ENCODE measurements around the gene GNPAT.

GNPAT gene

DNA sequence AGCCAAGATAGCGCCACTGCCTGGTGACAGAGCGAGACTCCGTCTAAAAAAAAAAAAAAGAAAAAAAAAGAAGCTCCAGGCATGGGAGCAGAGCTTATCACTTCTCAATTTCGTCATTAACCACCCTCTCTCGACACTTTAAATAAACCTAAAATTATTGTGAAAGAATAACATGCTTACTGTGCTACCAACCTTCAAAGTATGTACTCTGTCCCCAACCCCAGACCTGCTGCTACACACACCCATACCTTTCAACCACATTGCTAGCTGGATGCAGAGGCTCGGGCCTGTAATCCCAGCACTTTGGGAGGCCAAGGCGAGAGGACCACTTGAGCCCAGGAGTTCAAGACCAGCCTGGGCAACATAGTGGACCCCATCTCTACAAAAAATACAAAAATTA, 38.7 kb downstream of the GNPAT start:
- Histone ChIP-seq H3K9me3 (ENCODE audit: control insufficient read depth in 2 of 2, low read length in 2 of 2) (no peaks in the 10 kb centered on the region), H3K4me1 (ENCODE audit: control insufficient read depth, insufficient read depth, low read length) (no peaks in the 10 kb centered on the region), H3K27ac (ENCODE audit: low read length) (no peak overlapping the region), H3K4me3 (ENCODE audit: low read length in 2 of 2) (no peak overlapping the region), H3K9ac (ENCODE audit: low read length in 2 of 2) (no peak overlapping the region), H3K27me3 (ENCODE audit: control insufficient read depth in 1 of 2, insufficient read depth in 2 of 2, low read length in 2 of 2) (no peaks in the 10 kb centered on the region), H3K36me3 (ENCODE audit: control insufficient read depth in 2 of 2, insufficient read depth in 2 of 2, low read length in 2 of 2) (peaks cover 19 to 30% of the 10 kb centered on the region in 2 donors)

DNA sequence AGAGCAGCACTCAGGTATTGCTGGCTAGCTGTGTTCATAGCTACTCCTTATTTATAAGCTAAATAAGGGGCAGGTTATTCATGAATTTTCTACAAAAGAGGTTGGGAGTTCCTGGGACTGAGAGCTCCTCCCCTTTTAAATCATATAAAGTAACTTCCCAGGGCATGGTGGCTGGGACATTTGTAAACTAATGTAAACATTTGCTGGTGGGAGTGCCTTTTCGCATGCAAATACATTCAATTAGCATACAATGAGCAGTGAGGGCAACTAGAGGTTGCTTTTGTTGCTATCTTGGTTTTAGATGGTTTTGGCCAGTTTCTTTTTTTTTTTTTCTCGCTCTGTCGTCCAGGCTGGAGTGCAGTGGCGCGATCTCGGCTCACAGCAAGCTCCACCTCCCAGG, 43.4 kb downstream of the GNPAT start:
- Histone ChIP-seq H3K4me1 (ENCODE audit: control insufficient read depth, insufficient read depth, low read length) (no peaks in the 10 kb centered on the region), H3K27me3 (ENCODE audit: control insufficient read depth in 1 of 2, insufficient read depth in 2 of 2, low read length in 2 of 2) (no peaks in the 10 kb centered on the region), H3K36me3 (ENCODE audit: control insufficient read depth in 2 of 2, insufficient read depth in 2 of 2, low read length in 2 of 2) (no peaks in the 10 kb centered on the region), H3K9ac (ENCODE audit: low read length in 2 of 2) (no peak overlapping the region), H3K9me3 (ENCODE audit: control insufficient read depth in 2 of 2, low read length in 2 of 2) (no peaks in the 10 kb centered on the region), H3K4me3 (ENCODE audit: low read length in 2 of 2) (no peak overlapping the region), H3K27ac (ENCODE audit: low read length) (no peak overlapping the region)

DNA sequence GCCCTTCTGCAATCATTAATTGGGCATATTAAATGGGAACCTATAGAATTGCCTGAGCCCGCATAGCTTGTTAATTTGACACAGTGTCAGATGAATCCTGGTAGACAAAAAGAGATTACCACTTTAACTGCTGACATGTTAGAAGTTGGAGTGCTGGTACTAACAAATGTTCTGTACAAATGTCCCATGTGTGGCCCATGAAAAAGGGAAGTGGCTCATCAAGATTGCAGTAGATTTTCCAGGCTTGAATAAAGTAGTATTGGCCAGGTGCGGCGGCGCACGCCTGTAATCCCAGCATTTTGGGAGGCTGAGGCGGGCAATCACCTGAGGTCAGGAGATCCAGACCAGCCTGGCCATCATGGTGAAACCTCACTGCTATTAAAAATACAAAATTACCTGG, 45.6 kb downstream of the GNPAT start:
- Histone ChIP-seq H3K4me1 (ENCODE audit: control insufficient read depth, insufficient read depth, low read length) (no peaks in the 10 kb centered on the region), H3K9me3 (ENCODE audit: control insufficient read depth in 2 of 2, low read length in 2 of 2) (no peaks in the 10 kb centered on the region), H3K4me3 (ENCODE audit: low read length in 2 of 2) (no peak overlapping the region), H3K9ac (ENCODE audit: low read length in 2 of 2) (no peak overlapping the region), H3K36me3 (ENCODE audit: control insufficient read depth in 2 of 2, insufficient read depth in 2 of 2, low read length in 2 of 2) (no peaks in the 10 kb centered on the region), H3K27me3 (ENCODE audit: control insufficient read depth in 1 of 2, insufficient read depth in 2 of 2, low read length in 2 of 2) (no peaks in the 10 kb centered on the region), H3K27ac (ENCODE audit: low read length) (no peak overlapping the region)

DNA sequence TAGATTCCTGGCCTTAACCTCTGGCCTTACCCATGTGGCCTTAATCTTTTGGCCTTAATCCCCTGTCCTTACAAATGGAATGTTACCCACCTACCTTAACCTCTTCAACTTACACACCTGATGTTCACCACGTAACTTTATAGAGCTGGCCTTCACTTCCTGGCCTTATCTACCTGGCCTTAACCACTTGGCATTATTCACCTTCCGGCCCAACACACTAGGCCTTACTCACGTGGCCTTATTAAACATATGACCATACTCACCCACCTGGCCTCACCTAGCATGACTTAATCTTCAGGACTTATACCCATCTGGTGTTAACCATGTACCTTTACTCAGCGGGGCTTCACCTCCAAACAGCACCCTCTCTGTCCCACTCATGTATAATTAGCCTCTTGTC, 54.9 kb downstream of the GNPAT start:
- no peak overlapping the region for H3K4me3 ChIP-seq (ENCODE audit: low read length in 2 of 2)
- H3K36me3 ChIP-seq (ENCODE audit: control insufficient read depth in 2 of 2, insufficient read depth in 2 of 2, low read length in 2 of 2), result no peaks in the 10 kb centered on the region
- H3K9me3 ChIP-seq (ENCODE audit: control insufficient read depth in 2 of 2, low read length in 2 of 2), result no peaks in the 10 kb centered on the region
- H3K27ac ChIP-seq (ENCODE audit: low read length), result no peak overlapping the region
- no peak overlapping the region for H3K9ac ChIP-seq (ENCODE audit: low read length in 2 of 2)
- H3K4me1 ChIP-seq (ENCODE audit: control insufficient read depth, insufficient read depth, low read length), result no peaks in the 10 kb centered on the region
- H3K27me3 ChIP-seq (ENCODE audit: control insufficient read depth in 1 of 2, insufficient read depth in 2 of 2, low read length in 2 of 2), result no peaks in the 10 kb centered on the region

DNA sequence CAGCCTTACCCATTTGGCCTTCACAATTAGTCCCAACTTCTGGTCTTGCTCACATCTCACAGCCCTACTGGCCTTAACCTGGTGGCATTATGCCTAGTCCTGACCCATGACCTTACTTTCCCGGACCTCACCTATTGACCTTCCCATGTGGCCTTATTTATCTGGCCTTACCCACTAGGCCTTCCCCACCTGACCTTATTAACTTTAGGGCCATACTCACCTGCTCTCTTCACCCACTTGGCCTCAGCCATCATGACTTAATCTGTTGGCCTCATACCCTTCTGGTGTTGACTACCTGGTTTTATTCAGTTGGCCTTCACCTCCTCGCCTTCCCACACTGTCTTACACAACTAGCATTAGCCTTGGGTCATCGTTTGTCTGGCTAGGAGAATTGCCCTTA, 61.0 kb downstream of the GNPAT start:
- H3K4me3 ChIP-seq (ENCODE audit: low read length in 2 of 2), result no peak overlapping the region
- H3K27me3 ChIP-seq (ENCODE audit: control insufficient read depth in 1 of 2, insufficient read depth in 2 of 2, low read length in 2 of 2), result no peaks in the 10 kb centered on the region
- H3K4me1 ChIP-seq (ENCODE audit: control insufficient read depth, insufficient read depth, low read length), result no peaks in the 10 kb centered on the region
- H3K9ac ChIP-seq (ENCODE audit: low read length in 2 of 2), result no peak overlapping the region
- H3K36me3 ChIP-seq (ENCODE audit: control insufficient read depth in 2 of 2, insufficient read depth in 2 of 2, low read length in 2 of 2), result no peaks in the 10 kb centered on the region
- H3K9me3 ChIP-seq (ENCODE audit: control insufficient read depth in 2 of 2, low read length in 2 of 2), result no peaks in the 10 kb centered on the region
- no peak overlapping the region for H3K27ac ChIP-seq (ENCODE audit: low read length)

DNA sequence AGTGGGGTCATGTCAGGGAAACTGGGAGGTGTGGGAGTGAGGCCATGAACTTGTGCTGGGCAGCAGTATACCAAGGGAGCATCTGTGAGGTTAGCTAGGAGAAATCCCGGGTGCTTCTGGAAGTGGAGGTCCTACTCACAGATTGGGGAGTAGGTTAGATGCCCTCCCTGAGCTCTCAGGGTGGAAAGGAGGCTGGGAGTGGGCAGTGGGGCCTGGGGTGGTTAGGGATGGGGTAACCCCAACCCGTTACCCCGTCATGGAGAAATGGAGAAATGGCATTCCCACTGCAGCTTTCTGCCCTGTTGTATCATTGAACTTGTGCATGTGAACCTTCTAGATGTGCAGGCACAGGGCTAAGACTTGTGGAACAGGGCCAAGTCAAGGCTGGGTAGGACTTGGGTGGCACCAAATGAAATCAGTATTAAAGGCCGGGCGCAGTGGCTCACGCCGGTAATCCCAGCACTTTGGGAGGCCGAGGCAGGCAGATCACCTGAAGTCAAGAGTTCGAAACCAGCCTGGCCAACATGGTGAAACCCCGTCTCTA, 69.5 kb downstream of the GNPAT start:
- no peak overlapping the region for H3K4me3 ChIP-seq (ENCODE audit: low read length in 2 of 2)
- H3K4me1 ChIP-seq (ENCODE audit: control insufficient read depth, insufficient read depth, low read length), result no peaks in the 10 kb centered on the region

DNA sequence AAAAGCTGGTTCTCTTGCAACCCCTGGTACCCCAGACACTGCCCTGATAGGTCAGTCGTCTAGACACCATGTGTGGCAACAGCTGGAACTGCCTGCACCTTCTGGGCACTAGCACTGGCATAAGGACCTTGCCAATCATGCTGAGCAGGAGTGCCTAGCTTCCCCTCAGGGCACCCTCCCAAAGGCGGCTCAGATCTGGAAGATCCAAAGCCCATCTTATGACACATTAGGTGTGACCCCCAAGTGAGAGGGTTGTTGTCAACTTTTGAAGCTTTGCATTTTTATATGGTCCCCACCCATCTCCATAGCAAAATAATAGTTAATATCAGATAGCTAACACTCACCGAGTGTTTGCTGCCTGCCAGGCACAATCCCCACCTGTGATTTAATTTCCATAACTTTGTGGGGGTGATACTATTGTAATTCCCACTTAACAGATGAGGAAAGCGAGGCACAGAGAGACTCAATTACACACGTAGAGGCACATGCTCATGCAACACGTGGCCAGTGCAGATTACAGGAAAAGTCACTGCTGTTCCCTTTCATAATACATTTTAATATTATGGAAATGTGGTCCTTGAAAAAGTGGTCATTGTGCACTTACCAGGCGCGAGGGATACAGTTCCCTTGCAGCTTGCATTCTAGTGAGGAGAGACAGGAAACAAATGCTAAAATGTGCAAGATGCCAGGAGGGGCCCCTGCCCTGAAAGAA, 70.9 kb downstream of the GNPAT start:
- Histone ChIP-seq H3K36me3 (ENCODE audit: control insufficient read depth in 2 of 2, insufficient read depth in 2 of 2, low read length in 2 of 2) (no peaks in the 10 kb centered on the region), H3K9me3 (ENCODE audit: control insufficient read depth in 2 of 2, low read length in 2 of 2) (no peaks in the 10 kb centered on the region), H3K27me3 (ENCODE audit: control insufficient read depth in 1 of 2, insufficient read depth in 2 of 2, low read length in 2 of 2) (no peaks in the 10 kb centered on the region), H3K9ac (ENCODE audit: low read length in 2 of 2) (no peak overlapping the region), H3K4me3 (ENCODE audit: low read length in 2 of 2) (no peak overlapping the region), H3K4me1 (ENCODE audit: control insufficient read depth, insufficient read depth, low read length) (no peaks in the 10 kb centered on the region), H3K27ac (ENCODE audit: low read length) (no peak overlapping the region)

More for the DNA sequence above, 69.5 kb downstream of the GNPAT start:
- Histone ChIP-seq H3K9me3 (ENCODE audit: control insufficient read depth in 2 of 2, low read length in 2 of 2) (no peaks in the 10 kb centered on the region), H3K9ac (ENCODE audit: low read length in 2 of 2) (no peak overlapping the region), H3K36me3 (ENCODE audit: control insufficient read depth in 2 of 2, insufficient read depth in 2 of 2, low read length in 2 of 2) (no peaks in the 10 kb centered on the region), H3K27me3 (ENCODE audit: control insufficient read depth in 1 of 2, insufficient read depth in 2 of 2, low read length in 2 of 2) (no peaks in the 10 kb centered on the region), H3K27ac (ENCODE audit: low read length) (no peak overlapping the region)

DNA sequence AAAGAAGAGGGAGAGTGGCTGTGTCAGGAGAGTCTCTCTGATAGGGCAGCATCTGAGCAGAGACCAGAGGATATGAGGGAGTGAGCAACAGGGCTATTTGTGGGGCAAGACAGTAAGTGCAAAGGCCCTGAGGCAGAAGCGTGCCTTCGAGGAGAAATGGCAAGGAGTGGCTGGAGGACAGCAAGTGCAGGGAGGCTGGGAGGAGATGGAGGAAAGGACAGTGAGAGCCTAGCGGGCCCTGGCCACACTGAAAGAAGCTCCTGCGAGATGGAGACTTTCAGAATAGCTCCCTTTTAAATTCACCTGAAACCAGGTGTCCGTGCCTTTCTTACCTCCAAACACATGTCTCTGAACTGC, 71.4 kb downstream of the GNPAT start:
- no peaks in the 10 kb centered on the region for H3K36me3 ChIP-seq (ENCODE audit: control insufficient read depth in 2 of 2, insufficient read depth in 2 of 2, low read length in 2 of 2)
- H3K9me3 ChIP-seq (ENCODE audit: control insufficient read depth in 2 of 2, low read length in 2 of 2), result no peaks in the 10 kb centered on the region
- H3K27ac ChIP-seq (ENCODE audit: low read length), result no peak overlapping the region
- H3K27me3 ChIP-seq (ENCODE audit: control insufficient read depth in 1 of 2, insufficient read depth in 2 of 2, low read length in 2 of 2), result no peaks in the 10 kb centered on the region
- no peak overlapping the region for H3K9ac ChIP-seq (ENCODE audit: low read length in 2 of 2)
- no peak overlapping the region for H3K4me3 ChIP-seq (ENCODE audit: low read length in 2 of 2)
- no peaks in the 10 kb centered on the region for H3K4me1 ChIP-seq (ENCODE audit: control insufficient read depth, insufficient read depth, low read length)

DNA sequence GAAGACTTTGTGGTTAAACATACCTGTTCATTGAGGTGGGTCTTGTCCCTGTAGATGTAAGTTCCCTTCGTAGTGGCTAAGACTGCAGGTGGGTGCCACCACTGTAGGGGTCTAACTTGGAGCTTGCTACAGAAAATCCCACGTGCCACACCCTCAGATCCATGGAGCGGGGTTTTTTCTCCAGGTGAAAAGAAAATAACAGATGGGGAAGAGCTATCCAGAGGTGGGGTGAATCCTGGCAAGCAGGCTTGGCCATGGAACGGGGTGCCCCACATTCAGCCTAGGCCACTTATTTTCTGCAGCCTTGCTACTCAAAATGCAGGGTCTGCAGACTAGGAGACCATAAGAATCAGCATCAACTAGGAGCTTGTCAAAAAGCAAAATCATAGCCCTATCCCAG, 72.6 kb downstream of the GNPAT start:
- Histone ChIP-seq H3K27me3 (ENCODE audit: control insufficient read depth in 1 of 2, insufficient read depth in 2 of 2, low read length in 2 of 2) (no peaks in the 10 kb centered on the region), H3K27ac (ENCODE audit: low read length) (no peak overlapping the region), H3K9ac (ENCODE audit: low read length in 2 of 2) (no peak overlapping the region), H3K4me3 (ENCODE audit: low read length in 2 of 2) (no peak overlapping the region), H3K9me3 (ENCODE audit: control insufficient read depth in 2 of 2, low read length in 2 of 2) (no peaks in the 10 kb centered on the region), H3K36me3 (ENCODE audit: control insufficient read depth in 2 of 2, insufficient read depth in 2 of 2, low read length in 2 of 2) (no peaks in the 10 kb centered on the region), H3K4me1 (ENCODE audit: control insufficient read depth, insufficient read depth, low read length) (no peaks in the 10 kb centered on the region)

DNA sequence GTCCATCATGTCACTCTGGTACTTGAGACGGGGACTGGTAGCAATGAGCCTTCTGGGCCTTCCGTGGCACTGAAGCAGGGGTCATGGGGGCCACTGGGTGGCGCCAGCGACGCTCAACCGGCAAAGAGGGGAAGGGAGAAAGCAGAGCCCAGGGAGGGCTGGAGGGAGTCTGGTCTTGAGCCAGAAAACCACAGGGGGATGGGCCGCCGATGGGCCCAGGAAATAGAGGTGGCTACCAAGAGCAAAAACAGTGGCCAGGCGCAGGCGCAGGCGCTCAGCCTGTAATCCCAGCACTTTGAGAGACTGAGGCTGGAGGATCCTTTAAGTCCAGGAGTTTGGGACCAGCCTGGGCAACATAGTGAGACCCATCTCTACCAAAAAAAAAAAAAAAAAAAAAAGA, 74.9 kb downstream of the GNPAT start:
- H3K9me3 ChIP-seq (ENCODE audit: control insufficient read depth in 2 of 2, low read length in 2 of 2), result no peaks in the 10 kb centered on the region
- no peaks in the 10 kb centered on the region for H3K4me1 ChIP-seq (ENCODE audit: control insufficient read depth, insufficient read depth, low read length)
- no peak overlapping the region for H3K27ac ChIP-seq (ENCODE audit: low read length)
- no peaks in the 10 kb centered on the region for H3K27me3 ChIP-seq (ENCODE audit: control insufficient read depth in 1 of 2, insufficient read depth in 2 of 2, low read length in 2 of 2)
- H3K36me3 ChIP-seq (ENCODE audit: control insufficient read depth in 2 of 2, insufficient read depth in 2 of 2, low read length in 2 of 2), result no peaks in the 10 kb centered on the region
- no peak overlapping the region for H3K4me3 ChIP-seq (ENCODE audit: low read length in 2 of 2)
- no peak overlapping the region for H3K9ac ChIP-seq (ENCODE audit: low read length in 2 of 2)

DNA sequence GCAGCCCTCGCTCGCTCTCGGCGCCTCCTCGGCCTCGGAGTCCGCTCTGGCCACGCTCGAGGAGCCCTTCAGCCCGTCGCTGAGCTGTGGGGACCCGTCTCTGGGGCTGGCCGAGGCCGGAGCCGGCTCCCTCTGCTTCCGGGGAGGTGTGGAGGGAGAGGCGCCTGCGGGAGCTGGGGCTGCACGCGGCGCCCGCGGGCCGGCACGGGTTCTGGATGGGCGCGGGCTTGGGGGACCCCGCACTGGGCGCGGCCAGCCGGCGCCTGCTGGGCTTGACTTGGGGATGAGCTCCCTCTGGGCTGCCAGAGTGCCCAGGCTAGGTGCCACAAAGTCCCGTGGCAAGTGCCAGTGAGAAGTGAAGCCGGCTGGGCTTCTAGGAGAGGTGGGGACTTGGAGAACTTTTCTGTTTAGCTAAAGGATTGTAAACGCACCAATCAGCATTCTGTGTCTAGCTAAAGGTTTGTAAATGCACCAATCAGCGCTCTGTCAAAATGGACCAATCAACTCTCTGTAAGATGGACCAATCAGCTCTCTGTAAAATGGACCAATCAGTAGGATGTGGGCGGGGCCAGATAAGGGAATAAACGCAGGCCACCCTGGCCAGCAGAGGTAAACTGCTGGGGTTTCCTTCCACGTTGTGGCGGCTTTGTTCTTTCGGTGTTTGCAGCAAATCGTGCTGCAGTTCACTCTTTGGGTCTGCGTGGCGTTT, 76.4 kb downstream of the GNPAT start:
- Histone ChIP-seq H3K9ac (ENCODE audit: low read length in 2 of 2) (no peak overlapping the region), H3K36me3 (ENCODE audit: control insufficient read depth in 2 of 2, insufficient read depth in 2 of 2, low read length in 2 of 2) (no peaks in the 10 kb centered on the region), H3K9me3 (ENCODE audit: control insufficient read depth in 2 of 2, low read length in 2 of 2) (no peaks in the 10 kb centered on the region), H3K4me1 (ENCODE audit: control insufficient read depth, insufficient read depth, low read length) (no peaks in the 10 kb centered on the region), H3K4me3 (ENCODE audit: low read length in 2 of 2) (no peak overlapping the region), H3K27me3 (ENCODE audit: control insufficient read depth in 1 of 2, insufficient read depth in 2 of 2, low read length in 2 of 2) (no peaks in the 10 kb centered on the region), H3K27ac (ENCODE audit: low read length) (no peak overlapping the region)
